Neural cell (in vitro differentiated cells): ENCODE data around the gene DRD2. TPM values are rescaled to one million over a fixed set of nuclear protein-coding genes. Genes with fewer than 3 reads are reported as not detected.

Experiments
- H2AFZ ChIP-seq: fragments of 200-600, 300-800 bp; sonication (generic), shearing (Covaris generic); 2 replicates; pipeline ENCODE4 v1.6.0; 2014; ENCODE audit warnings: low read depth, mild to moderate bottlenecking, antibody characterized with exemption, low read length, moderate library complexity
- H3F3A ChIP-seq: fragments of 200-600 bp; shearing (Covaris generic); 2 replicates; pipeline ENCODE4 v1.6.1; 2016; ENCODE audit warnings: mild to moderate bottlenecking, moderate library complexity, mixed read lengths, antibody characterized with exemption, low read length; ENCODE audit not compliant: insufficient read depth, poor library complexity, severe bottlenecking
- H3K27ac ChIP-seq: fragments of 200-600, 300-800 bp; sonication (generic), shearing (Covaris generic); 2 replicates; pipeline ENCODE4 v1.5.1; 2014; ENCODE audit warnings: mild to moderate bottlenecking, low read length, moderate library complexity
- H3K27me3 ChIP-seq: fragments of 300-800, 200-600 bp; sonication (generic), shearing (Covaris generic); 2 replicates; pipeline ENCODE4 v1.6.0; 2014; ENCODE audit warnings: mild to moderate bottlenecking, low read depth, low read length, moderate library complexity; ENCODE audit not compliant: insufficient read depth
- H3K36me3 ChIP-seq: fragments of 300-800, 200-600 bp; sonication (generic), shearing (Covaris generic); 2 replicates; pipeline ENCODE4 v1.5.1; 2014; ENCODE audit warnings: mild to moderate bottlenecking, antibody characterized with exemption, low read length, moderate library complexity; ENCODE audit not compliant: insufficient read depth
- H3K4me2 ChIP-seq: fragments of 300-800, 200-600 bp; sonication (generic), shearing (Covaris generic); 2 replicates; pipeline ENCODE4 v1.6.0; 2014; ENCODE audit warnings: mild to moderate bottlenecking, low read length
- H3K4me3 ChIP-seq: fragments of 300-800, 200-600 bp; sonication (generic), shearing (Covaris generic); 2 replicates; pipeline ENCODE4 v1.5.1; 2014; ENCODE audit warnings: mild to moderate bottlenecking, low read length, moderate library complexity
- H3K79me2 ChIP-seq: fragments of 200-600 bp; shearing (Covaris generic); replicated peaks from 2 replicates; pipeline ENCODE4 v1.6.0; 2014; ENCODE audit warnings: mild to moderate bottlenecking, low read length, moderate library complexity; ENCODE audit not compliant: insufficient read depth
- H3K9ac ChIP-seq: fragments of 300-800, 200-600 bp; sonication (generic), shearing (Covaris generic); 2 replicates; pipeline ENCODE4 v1.6.1; 2016; ENCODE audit warnings: mild to moderate bottlenecking, low read length, mixed read lengths
- H3K9me2 ChIP-seq: fragments of 200-600 bp; shearing (Covaris generic); 2 replicates; pipeline ENCODE4 v1.6.1; 2016; ENCODE audit warnings: mild to moderate bottlenecking, low read length, mixed read lengths; ENCODE audit not compliant: insufficient read depth
- H3K9me3 ChIP-seq: fragments of 200-600, 300-800 bp; sonication (generic), shearing (Covaris generic); 2 replicates; pipeline ENCODE4 v1.6.1; 2016; ENCODE audit warnings: mild to moderate bottlenecking, mixed run types, low read length, moderate library complexity, mixed read lengths
- H4K20me1 ChIP-seq: fragments of 200-600 bp; shearing (Covaris generic); 2 replicates; pipeline ENCODE4 v1.6.1; 2016; ENCODE audit warnings: mild to moderate bottlenecking, mixed run types; ENCODE audit not compliant: insufficient read depth
- CTCF ChIP-seq: fragments of 450-650 bp; IDR thresholded peaks from 2 replicates; pipeline ENCODE4 v1.5.1; 2014; ENCODE audit warnings: antibody characterized with exemption, mild to moderate bottlenecking, moderate library complexity; ENCODE audit not compliant: poor library complexity, severe bottlenecking
- EP300 ChIP-seq: fragments of 450-650 bp; conservative IDR thresholded peaks from 2 replicates; pipeline ENCODE4 v1.6.1; 2014; ENCODE audit warnings: antibody characterized with exemption, mild to moderate bottlenecking, moderate library complexity; ENCODE audit not compliant: poor library complexity, severe bottlenecking
- EZH2 ChIP-seq: fragments of 200-600, 300-800 bp; shearing (Covaris generic), sonication (generic); IDR thresholded peaks from 2 replicates; pipeline ENCODE4 v1.6.1; 2014; ENCODE audit warnings: antibody characterized with exemption, low read length, borderline replicate concordance, mild to moderate bottlenecking; ENCODE audit not compliant: insufficient read depth, poor library complexity, severe bottlenecking
- MXI1 ChIP-seq: fragments of 450-650 bp; conservative IDR thresholded peaks from 2 replicates; pipeline ENCODE4 v1.6.1; 2014; ENCODE audit warnings: antibody characterized with exemption, mild to moderate bottlenecking; ENCODE audit not compliant: poor library complexity, severe bottlenecking
- POLR2AphosphoS5 ChIP-seq: IDR thresholded peaks from 2 replicates; pipeline ENCODE4 v1.6.1; 2012
- RAD21 ChIP-seq: fragments of 450-650 bp; conservative IDR thresholded peaks from 2 replicates; pipeline ENCODE4 v1.6.1; 2014; ENCODE audit warnings: antibody characterized with exemption, mild to moderate bottlenecking, moderate library complexity
- REST ChIP-seq: IDR thresholded peaks from 2 replicates; pipeline ENCODE4 v1.6.1; 2012; ENCODE audit warnings: borderline replicate concordance
- SMC3 ChIP-seq: fragments of 450-650 bp; conservative IDR thresholded peaks from 2 replicates; pipeline ENCODE4 v1.6.1; 2014; ENCODE audit warnings: antibody characterized with exemption, mild to moderate bottlenecking, moderate library complexity; ENCODE audit not compliant: poor library complexity
- TAF1 ChIP-seq: IDR thresholded peaks from 2 replicates; pipeline ENCODE4 v1.6.1; 2012; ENCODE audit warnings: low read depth
- polyA plus RNA-seq: library from polyadenylated mRNA; depleted of rRNA; stranded (reverse); fragments of >200 nt; gene quantifications from 2 replicates; pipeline ENCODE4 v1.2.3, GENCODE V29; 2014

Gene DRD2
- polyA plus RNA-seq, 1 donor from 2014 or later, result 0.24 TPM

DNA sequence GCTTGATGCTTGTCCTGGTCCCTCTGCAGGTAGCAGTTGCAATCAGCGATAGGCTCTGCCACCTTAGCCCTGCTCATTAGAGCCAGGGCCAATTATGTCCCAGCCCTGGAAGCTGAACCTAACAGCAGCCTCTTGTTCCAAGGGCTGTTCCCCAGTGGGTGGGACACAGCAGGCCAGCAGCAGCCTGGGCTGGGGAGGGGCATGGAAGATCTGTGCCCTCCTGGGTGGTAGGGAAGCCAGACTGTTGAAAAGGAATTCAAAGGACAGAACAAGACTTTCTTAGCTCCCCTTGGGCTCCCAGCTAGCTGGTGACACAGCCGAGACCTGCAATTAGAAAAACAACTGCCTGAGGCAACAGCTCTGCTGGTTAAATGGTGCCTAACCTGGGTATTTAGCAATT, 17.4 kb downstream of the DRD2 start:
- Histone ChIP-seq H3F3A (no peaks in the 10 kb centered on the region), H3K9me3 (no peaks in the 10 kb centered on the region), H3K27ac (no peak overlapping the region), H4K20me1 (no peaks in the 10 kb centered on the region), H3K9me2 (no peaks in the 10 kb centered on the region), H3K79me2 (no peaks in the 10 kb centered on the region), H3K9ac (no peak overlapping the region), H3K4me3 (no peak overlapping the region), H2AFZ (no peak overlapping the region), H3K27me3 (no peaks in the 10 kb centered on the region), H3K36me3 (no peaks in the 10 kb centered on the region), H3K4me2 (no peak overlapping the region)
- TF ChIP-seq REST (no peak), RAD21 (no peak), MXI1 (no peak), EZH2 (no peak), POLR2AphosphoS5 (no peak), EP300 (no peak), TAF1 (no peak), CTCF (no peak), SMC3 (no peak)

- H3K9me3 ChIP-seq, result no peaks in the 10 kb centered on the region
- H3K9ac ChIP-seq, result no peak overlapping the region
- H4K20me1 ChIP-seq, result no peaks in the 10 kb centered on the region
- no peaks in the 10 kb centered on the region for H3K27me3 ChIP-seq
- no peaks in the 10 kb centered on the region for H3K36me3 ChIP-seq
- no peak overlapping the region for H3K4me2 ChIP-seq
- H3K4me3 ChIP-seq, result no peak overlapping the region
- H3K27ac ChIP-seq, result no peak overlapping the region
- TF ChIP-seq TAF1 (no peak), MXI1 (no peak), RAD21 (no peak), POLR2AphosphoS5 (no peak), REST (no peak), CTCF (no peak), EP300 (no peak)
- H3F3A ChIP-seq, result no peaks in the 10 kb centered on the region
- no peaks in the 10 kb centered on the region for H3K79me2 ChIP-seq
- H2AFZ ChIP-seq, result no peak overlapping the region
- no peaks in the 10 kb centered on the region for H3K9me2 ChIP-seq
Observed at GRCh38 chr11:113454455-113454854, 20.7 kb downstream of the DRD2 start.
